Measurements from ENCODE around the gene LYZ. TPM values are rescaled to one million over a fixed set of nuclear protein-coding genes. Genes with fewer than 3 reads are reported as not detected.

Gene LYZ
- total RNA-seq, 2 experiments from 2014 or later = 71.4 to 72.9 TPM

DNA sequence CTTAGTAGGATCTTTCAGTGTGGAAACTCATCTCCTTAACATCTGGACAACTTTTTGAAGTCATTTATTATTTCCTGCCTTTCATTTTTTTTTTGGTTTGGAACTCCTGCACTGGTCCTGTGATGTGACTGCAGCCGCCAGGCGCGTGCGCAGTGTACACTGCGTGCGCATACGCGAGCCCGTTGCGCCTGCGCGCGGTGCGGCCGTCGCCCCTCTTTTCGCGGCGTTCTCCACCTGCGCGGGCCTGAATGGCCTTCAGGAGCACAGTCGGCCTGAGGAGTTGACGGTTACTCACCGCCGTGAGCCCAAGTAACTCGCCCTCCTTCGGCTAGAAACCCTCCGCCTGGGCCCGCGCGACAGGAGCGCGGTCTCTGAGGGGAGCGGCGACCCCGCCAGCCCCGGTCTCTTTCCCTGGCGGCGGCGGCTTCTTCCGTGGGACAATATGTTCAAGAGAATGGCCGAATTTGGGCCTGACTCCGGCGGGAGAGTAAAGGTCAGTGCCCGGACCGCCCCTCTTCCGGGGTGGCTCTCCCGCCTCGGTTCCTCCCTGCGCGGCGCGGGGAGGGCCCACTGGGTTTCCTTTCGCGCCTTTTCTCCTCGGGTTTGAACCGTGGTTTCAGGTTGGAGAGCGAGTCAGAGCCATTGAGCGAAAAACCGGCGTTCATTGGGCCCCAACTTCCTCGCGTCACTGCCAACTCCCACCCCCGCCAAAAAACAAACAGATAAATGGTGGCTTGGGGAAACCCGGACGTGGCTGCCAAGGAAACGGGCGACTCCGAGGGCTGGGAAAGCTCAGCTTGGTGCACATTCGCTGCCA lies 11.6 kb downstream of the LYZ start, which contains the start of gene YEATS4:
YEATS4 (plus strand) TSS at position 213 of the 817 bp plus-strand sequence; CDS start at position 443, 230 bp downstream.
- peak within 1 kb of the TSS; percentile 96 to 99 for H3K27ac ChIP-seq (ENCODE audit: low read depth in 1 of 2, low read length in 2 of 2)
- Mint-ChIP-seq H3K4me3 (peak within 1 kb of the TSS; percentile 97), H3K27me3 (peaks cover under 1% of the 10 kb centered on the region), H3K9me3 (no peaks in the 10 kb centered on the region), H3K27ac (peak within 1 kb of the TSS; percentile 95), H3K36me3 (ENCODE audit: low read depth) (peaks cover 19% of the 10 kb centered on the region), H3K4me1 (ENCODE audit: low read depth) (peaks cover 27% of the 10 kb centered on the region)
- peaks cover 11% of the 10 kb centered on the region for H3K36me3 ChIP-seq (ENCODE audit: insufficient read depth, low read length)
- DNase-seq (peak; percentile 70 to 95 (median 81)), ATAC-seq (ENCODE audit: poor library complexity) (peak; percentile 81)
- peaks cover 21% of the 10 kb centered on the region for H3K4me1 ChIP-seq (ENCODE audit: insufficient read depth, low read length)
- H3K4me3 ChIP-seq (ENCODE audit: low read length) = peak within 1 kb of the TSS; percentile 100
- H3K9me3 ChIP-seq (ENCODE audit: control insufficient read depth in 1 of 2, insufficient read depth in 1 of 2, low read length in 2 of 2) = no peaks in the 10 kb centered on the region
- CTCF ChIA-PET = interaction anchor here (0.7 to 2.8 kb wide), 2 partner anchors 211 kb away, joined by 3 to 55 read pairs; no protein-coding TSS in a partner anchor
- H3K27me3 ChIP-seq (ENCODE audit: control insufficient read depth in 1 of 2, insufficient read depth in 2 of 2, low read length in 2 of 2) = no peaks in the 10 kb centered on the region
- TF ChIP-seq, protein P1, sequence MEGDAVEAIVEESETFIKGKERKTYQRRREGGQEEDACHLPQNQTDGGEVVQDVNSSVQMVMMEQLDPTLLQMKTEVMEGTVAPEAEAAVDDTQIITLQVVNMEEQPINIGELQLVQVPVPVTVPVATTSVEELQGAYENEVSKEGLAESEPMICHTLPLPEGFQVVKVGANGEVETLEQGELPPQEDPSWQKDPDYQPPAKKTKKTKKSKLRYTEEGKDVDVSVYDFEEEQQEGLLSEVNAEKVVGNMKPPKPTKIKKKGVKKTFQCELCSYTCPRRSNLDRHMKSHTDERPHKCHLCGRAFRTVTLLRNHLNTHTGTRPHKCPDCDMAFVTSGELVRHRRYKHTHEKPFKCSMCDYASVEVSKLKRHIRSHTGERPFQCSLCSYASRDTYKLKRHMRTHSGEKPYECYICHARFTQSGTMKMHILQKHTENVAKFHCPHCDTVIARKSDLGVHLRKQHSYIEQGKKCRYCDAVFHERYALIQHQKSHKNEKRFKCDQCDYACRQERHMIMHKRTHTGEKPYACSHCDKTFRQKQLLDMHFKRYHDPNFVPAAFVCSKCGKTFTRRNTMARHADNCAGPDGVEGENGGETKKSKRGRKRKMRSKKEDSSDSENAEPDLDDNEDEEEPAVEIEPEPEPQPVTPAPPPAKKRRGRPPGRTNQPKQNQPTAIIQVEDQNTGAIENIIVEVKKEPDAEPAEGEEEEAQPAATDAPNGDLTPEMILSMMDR (IDR thresholded peaks at IDR 0.05) = no peak
- intact Hi-C loops (cut with DNase I, micrococcal nuclease) = loop anchor here (2.0 to 10.0 kb wide), 7 partner anchors 113 to 1215 kb away; partner anchors contain the start of genes CCT2 (in 1 of the 2) and RAB3IP (in 1 of the 2)
- POLR2A ChIA-PET = interaction anchor here (0.9 to 4.7 kb wide), 2 partner anchors 26 to 29 kb away, joined by 3 to 38 read pairs; no protein-coding TSS in a partner anchor

DNA sequence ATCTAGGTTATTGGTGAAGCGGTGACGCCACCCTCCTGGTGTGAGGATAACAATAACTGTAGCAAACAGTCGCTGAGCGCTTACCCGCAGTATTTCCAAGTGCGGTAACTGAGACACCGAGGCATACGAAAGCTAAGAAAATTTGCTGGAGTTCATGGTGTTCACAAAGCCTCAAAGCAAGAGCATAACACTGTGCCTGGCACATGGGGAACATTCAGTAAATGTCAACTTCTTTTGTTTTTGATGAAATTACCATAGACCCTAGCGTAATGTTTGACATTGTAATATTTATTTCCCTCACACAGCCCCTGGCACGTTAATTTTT lies 12.1 kb downstream of the LYZ start:
- H3K27ac ChIP-seq (ENCODE audit: low read depth in 1 of 2, low read length in 2 of 2) = peak overlapping the region; percentile 96 to 99
- POLR2A ChIA-PET = interaction anchor here (0.9 to 4.7 kb wide), 2 partner anchors 27 to 29 kb away, joined by 3 to 38 read pairs; no protein-coding TSS in a partner anchor
- Mint-ChIP-seq H3K27ac (peak overlapping the region; percentile 95), H3K9me3 (no peaks in the 10 kb centered on the region), H3K27me3 (no peaks in the 10 kb centered on the region), H3K4me1 (ENCODE audit: low read depth) (peaks cover 27% of the 10 kb centered on the region), H3K36me3 (ENCODE audit: low read depth) (peaks cover 19% of the 10 kb centered on the region), H3K4me3 (peak overlapping the region; percentile 97)
- intact Hi-C loops (cut with DNase I, micrococcal nuclease) = loop anchor here in 1 of 2 experiments (2.0 to 5.0 kb wide), 3 partner anchors 112 to 377 kb away; partner anchors contain the start of gene RAB3IP
- H3K4me1 ChIP-seq (ENCODE audit: insufficient read depth, low read length) = peaks cover 21% of the 10 kb centered on the region
- peak overlapping the region; percentile 100 for H3K4me3 ChIP-seq (ENCODE audit: low read length)
- DNase-seq (no peak), ATAC-seq (ENCODE audit: poor library complexity) (no peak)
- CTCF ChIA-PET = interaction anchor here (0.7 kb wide), 1 partner anchor 210 kb away, joined by 3 read pairs; no protein-coding TSS in a partner anchor
- H3K36me3 ChIP-seq (ENCODE audit: insufficient read depth, low read length) = peaks cover 11% of the 10 kb centered on the region
- no peaks in the 10 kb centered on the region for H3K9me3 ChIP-seq (ENCODE audit: control insufficient read depth in 1 of 2, insufficient read depth in 1 of 2, low read length in 2 of 2)
- TF ChIP-seq, protein P1 (IDR thresholded peaks at IDR 0.05) = no peak
- no peaks in the 10 kb centered on the region for H3K27me3 ChIP-seq (ENCODE audit: control insufficient read depth in 1 of 2, insufficient read depth in 2 of 2, low read length in 2 of 2)

DNA sequence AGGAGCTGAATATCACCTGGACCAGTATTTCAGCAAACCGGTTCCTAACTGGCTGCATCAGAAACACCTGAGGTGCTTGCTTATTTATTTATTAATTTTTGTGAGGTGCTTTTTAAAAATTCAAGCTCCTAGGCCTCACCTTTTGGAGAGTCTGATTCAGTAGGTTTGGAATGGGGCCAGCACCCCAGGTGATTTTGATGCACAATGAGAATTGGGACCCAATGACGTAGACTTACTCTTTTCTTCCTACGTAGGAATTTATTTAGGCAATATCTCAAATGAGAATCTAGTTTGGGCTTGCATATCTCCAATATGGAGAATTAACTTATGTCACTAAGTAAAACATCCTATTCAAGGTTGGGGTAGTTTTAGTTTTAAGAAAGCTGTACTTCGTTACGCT lies 18.6 kb downstream of the LYZ start:
- Mint-ChIP-seq H3K9me3 (no peaks in the 10 kb centered on the region), H3K27me3 (no peaks in the 10 kb centered on the region), H3K4me1 (ENCODE audit: low read depth) (peaks cover 18% of the 10 kb centered on the region), H3K36me3 (ENCODE audit: low read depth) (peaks cover 69% of the 10 kb centered on the region), H3K27ac (no peak overlapping the region), H3K4me3 (no peak overlapping the region)
- Histone ChIP-seq H3K4me1 (ENCODE audit: insufficient read depth, low read length) (no peaks in the 10 kb centered on the region), H3K27ac (ENCODE audit: low read depth in 1 of 2, low read length in 2 of 2) (no peak overlapping the region), H3K27me3 (ENCODE audit: control insufficient read depth in 1 of 2, insufficient read depth in 2 of 2, low read length in 2 of 2) (no peaks in the 10 kb centered on the region), H3K9me3 (ENCODE audit: control insufficient read depth in 1 of 2, insufficient read depth in 1 of 2, low read length in 2 of 2) (no peaks in the 10 kb centered on the region), H3K36me3 (ENCODE audit: insufficient read depth, low read length) (peaks cover 53% of the 10 kb centered on the region), H3K4me3 (ENCODE audit: low read length) (no peak overlapping the region)
- CTCF ChIA-PET = interaction anchor here (1.1 kb wide), 1 partner anchor 76 kb away, joined by 3 read pairs; no protein-coding TSS in a partner anchor
- ATAC-seq (ENCODE audit: poor library complexity) (no peak), DNase-seq (no peak)
- POLR2A ChIA-PET = interaction anchor here (0.6 to 0.7 kb wide), 2 partner anchors 136 to 226 kb away, joined by 3 to 4 read pairs; no protein-coding TSS in a partner anchor
- intact Hi-C loops (cut with DNase I, micrococcal nuclease) = no loop called here
- TF ChIP-seq, protein P1 (IDR thresholded peaks at IDR 0.05) = no peak
